ENCODE measurements around the gene FLVCR2. TPM values are rescaled to one million over a fixed set of nuclear protein-coding genes. Genes with fewer than 3 reads are reported as not detected.
"Not testable (repeated sequence)": the region's sequence is repeated elsewhere in the genome, so short reads cannot be mapped to it uniquely, and the experiment has no call there.

FLVCR2 gene
- polyA plus RNA-seq, 3 donors = 6.3 to 10.3 (median 6.7) TPM

- no peak for DNase-seq
Observed at GRCh38 chr14:75661499-75661814, 83.0 kb downstream of the FLVCR2 start.

DNA sequence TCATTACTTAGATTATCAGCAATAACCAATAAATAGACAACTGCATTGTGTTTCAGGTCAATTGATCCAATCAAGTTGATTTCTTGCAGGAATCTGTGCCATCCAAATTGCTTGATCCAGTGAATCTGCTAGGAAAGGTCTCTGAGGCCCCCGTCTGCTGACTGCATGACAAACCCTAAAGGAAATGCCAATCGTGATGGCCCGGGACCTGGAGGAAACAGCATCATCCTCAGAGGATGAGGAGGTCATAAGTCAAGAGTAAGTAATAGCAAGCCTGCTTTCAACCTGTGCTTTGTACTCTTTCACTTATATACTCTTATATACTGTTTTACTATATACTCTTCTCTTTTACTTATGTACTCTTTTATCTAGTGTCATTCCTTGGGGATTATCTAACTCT is 84.5 kb downstream of the FLVCR2 start:
- DNase-seq = no peak

GRCh38 chr14:75667099-75667765 is 88.8 kb downstream of the FLVCR2 start:
- DNase-seq = no peak

DNA sequence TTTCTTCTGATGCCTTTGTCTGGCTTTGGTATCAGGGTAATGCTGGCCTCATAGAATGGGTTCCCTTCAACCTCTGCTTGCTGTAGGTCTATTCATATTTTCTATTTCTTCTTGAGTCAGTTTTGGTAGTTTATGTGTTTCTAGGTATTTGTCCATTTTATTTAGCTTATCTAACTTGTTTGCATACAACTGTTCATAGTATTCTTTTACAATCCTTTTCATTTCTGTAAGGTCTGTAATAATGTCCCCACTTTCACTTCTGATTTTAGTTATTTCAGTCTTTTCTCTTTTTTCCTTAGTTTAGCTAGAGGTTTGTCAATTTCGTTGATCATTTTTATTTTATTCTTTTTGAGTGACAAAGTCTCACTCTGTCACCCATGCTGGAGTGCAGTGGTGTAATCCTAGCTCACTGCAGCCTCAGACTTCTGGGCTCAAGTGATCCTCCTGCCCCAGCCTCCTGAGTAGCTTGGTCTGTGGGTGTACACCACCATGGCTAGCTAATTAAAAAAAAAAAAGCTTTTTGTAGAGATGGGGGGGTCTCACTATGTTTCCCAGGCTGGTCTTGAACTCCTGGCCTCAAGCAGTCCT is 94.3 kb downstream of the FLVCR2 start:
- no peak for DNase-seq

- no peak for DNase-seq
Observed at GRCh38 chr14:75673345-75674035, 95.1 kb downstream of the FLVCR2 start.

GRCh38 chr14:75675265-75675960 is 97.0 kb downstream of the FLVCR2 start:
- no peak for DNase-seq

DNA sequence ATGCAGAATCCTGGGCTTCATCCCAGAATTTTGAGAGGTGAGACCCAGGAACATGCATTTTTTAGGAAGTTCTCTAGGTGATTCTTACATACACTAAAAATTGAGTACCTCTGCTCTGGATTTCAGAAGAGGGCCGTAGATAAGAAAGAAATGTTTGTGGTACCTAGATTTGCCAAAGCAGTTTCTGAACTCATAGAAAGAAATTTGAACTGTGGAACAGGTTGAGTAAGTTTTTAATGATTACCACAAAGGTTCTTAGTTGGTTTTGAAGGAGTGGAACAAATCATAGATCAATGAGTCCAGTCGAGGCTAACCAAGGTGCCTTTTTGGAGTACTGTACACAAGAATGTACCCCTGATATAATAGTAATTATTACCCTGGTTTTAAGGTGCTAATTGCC is 107.5 kb downstream of the FLVCR2 start:
- DNase-seq = no peak

DNA sequence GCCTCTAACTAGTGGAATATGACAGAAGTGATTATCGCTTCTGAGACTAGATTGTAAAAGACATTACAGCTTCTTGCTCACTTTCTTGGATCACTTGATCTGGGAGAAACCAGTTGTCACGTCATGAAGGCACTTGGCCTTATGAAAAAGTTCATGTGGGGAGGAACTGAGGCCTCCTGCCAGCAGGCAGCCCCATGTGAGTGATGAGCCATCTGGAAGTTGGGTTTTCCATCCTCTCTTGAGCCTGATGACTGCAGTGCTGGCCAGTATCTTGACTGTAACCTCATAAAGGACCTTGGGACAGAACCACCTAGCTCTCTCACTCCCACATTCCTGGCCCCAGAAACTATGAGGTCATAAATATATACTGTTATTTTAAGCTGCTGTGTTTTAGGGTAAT is 110.6 kb downstream of the FLVCR2 start:
- DNase-seq = no peak

GRCh38 chr14:75690010-75690409 is 111.6 kb downstream of the FLVCR2 start:
- DNase-seq = no peak

DNA sequence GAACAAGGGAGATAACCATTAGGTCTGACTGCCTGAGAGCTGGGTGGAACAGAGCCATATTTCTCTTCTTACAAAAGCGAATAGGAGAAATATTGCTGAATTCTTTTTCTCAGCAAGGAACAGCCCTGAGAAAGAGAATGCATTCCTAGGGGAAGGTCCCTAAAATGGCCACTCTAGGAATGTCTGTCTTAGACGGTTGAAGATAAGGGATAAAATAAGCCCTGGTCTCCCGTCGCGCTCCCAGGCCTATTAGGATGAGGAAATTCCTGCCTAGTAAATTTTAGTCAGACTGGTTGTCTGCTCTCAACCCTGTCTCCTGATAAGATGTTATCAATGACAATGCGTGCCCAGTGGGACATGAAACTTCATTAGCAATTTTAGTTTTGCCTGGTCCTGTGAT is 116.6 kb downstream of the FLVCR2 start:
- DNase-seq = not testable (repeated sequence)

- DNase-seq = no peak
Observed at GRCh38 chr14:75697386-75697785, 119.0 kb downstream of the FLVCR2 start.

Other genes starting within 250 kb of the FLVCR2 start
- 10 to 100 TPM; 21.3 to 24.2 (median 21.7) TPM for gene JDP2, start 150.6 kb upstream of the FLVCR2 start, polyA plus RNA-seq (ENCODE audit: insufficient read length in 3 of 3)
- under 1 TPM; 0.46 to 0.71 (median 0.68) TPM for gene BATF, start 56.2 kb upstream of the FLVCR2 start, polyA plus RNA-seq (ENCODE audit: insufficient read length in 3 of 3)
- gene ERG28, start 82.3 kb downstream of the FLVCR2 start, polyA plus RNA-seq (ENCODE audit: insufficient read length in 3 of 3) = 10 to 100 TPM; 35.1 to 37.5 (median 36.6) TPM
- 10 to 100 TPM; 27.6 to 37.4 (median 33.7) TPM for gene TTLL5, start 82.6 kb downstream of the FLVCR2 start, polyA plus RNA-seq (ENCODE audit: insufficient read length in 3 of 3)

Measured in renal pelvis (tissue), 4 donors.